ENCODE measurements around the gene RBFOX2. TPM values are rescaled to one million over a fixed set of nuclear protein-coding genes. Genes with fewer than 3 reads are reported as not detected.

Gene RBFOX2
- total and polyA plus RNA-seq, 2 experiments from 2014 or later, result 88.8 to 131 TPM

DNA sequence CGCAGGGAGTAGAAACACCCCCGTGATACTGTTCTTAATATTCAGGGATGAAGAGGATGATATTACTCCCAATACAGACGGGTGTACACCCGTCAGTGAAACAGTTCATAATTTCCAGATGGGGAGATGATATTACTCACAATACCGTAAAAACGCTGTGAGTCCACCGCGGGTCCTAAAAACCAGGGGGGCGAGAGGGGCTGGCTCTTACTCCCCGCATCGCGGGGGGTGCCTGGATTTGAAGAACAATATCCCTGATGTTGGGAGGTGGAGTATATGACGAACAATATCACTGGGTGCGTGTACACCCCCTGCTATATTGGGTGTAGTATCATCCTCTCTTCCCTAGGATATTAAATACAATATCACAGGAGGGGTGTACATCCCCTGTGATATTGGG is 331.5 kb downstream of the RBFOX2 start:
- no peaks in the 10 kb centered on the region for H3K27me3 ChIP-seq (ENCODE audit: insufficient read depth)
- H3K36me3 ChIP-seq (ENCODE audit: insufficient read depth), result no peaks in the 10 kb centered on the region
- no peak overlapping the region for H2AFZ ChIP-seq
- no peaks in the 10 kb centered on the region for H3K4me1 ChIP-seq (ENCODE audit: insufficient read depth)
- H3F3A ChIP-seq (replicated peaks; ENCODE audit: low read depth), result no peaks in the 10 kb centered on the region
- peaks cover 2% of the 10 kb centered on the region; the same call in 1 of the 3 replicates for H3K9me3 Mint-ChIP-seq
- no peak overlapping the region for H3K4me3 Mint-ChIP-seq
- no peaks in the 10 kb centered on the region for H3K27me3 Mint-ChIP-seq (ENCODE audit: insufficient read depth, low read depth, poor library complexity)
- H3K4me1 Mint-ChIP-seq, result no peaks in the 10 kb centered on the region
- no peaks in the 10 kb centered on the region for H4K20me1 ChIP-seq (replicated peaks; ENCODE audit: insufficient read depth)
- no peak overlapping the region for H3K27ac Mint-ChIP-seq
- H3K9me2 ChIP-seq (ENCODE audit: insufficient read depth), result no peaks in the 10 kb centered on the region
- no peaks in the 10 kb centered on the region for H3K79me2 ChIP-seq (replicated peaks; ENCODE audit: insufficient read depth)
- ATAC-seq (no peak), DNase-seq (ENCODE audit: low spot score) (no peak)
- no peak overlapping the region for H3K4me3 ChIP-seq
- H3K4me2 ChIP-seq, result no peak overlapping the region
- H3K36me3 Mint-ChIP-seq (ENCODE audit: low read depth), result no peaks in the 10 kb centered on the region
- TF ChIP-seq POLR2AphosphoS5 (IDR thresholded peaks at IDR 0.05; ENCODE audit: low read depth) (no peak), EZH2phosphoT487 (IDR thresholded peaks at IDR 0.05; ENCODE audit: unreplicated experiment) (no peak), STAT1 (IDR thresholded peaks at IDR 0.05; ENCODE audit: unreplicated experiment) (no peak), EZH2 (IDR thresholded peaks at IDR 0.05; ENCODE audit: low read depth, unreplicated experiment) (no peak), REST (IDR thresholded peaks at IDR 0.05; ENCODE audit: unreplicated experiment) (no peak), ZNF331 (CRISPR knock-in tag; IDR thresholded peaks at IDR 0.05; ENCODE audit: low read depth) (no peak), ZNF114 (CRISPR knock-in tag; IDR thresholded peaks at IDR 0.05) (no peak)
- TF ChIP-seq, protein P1, sequence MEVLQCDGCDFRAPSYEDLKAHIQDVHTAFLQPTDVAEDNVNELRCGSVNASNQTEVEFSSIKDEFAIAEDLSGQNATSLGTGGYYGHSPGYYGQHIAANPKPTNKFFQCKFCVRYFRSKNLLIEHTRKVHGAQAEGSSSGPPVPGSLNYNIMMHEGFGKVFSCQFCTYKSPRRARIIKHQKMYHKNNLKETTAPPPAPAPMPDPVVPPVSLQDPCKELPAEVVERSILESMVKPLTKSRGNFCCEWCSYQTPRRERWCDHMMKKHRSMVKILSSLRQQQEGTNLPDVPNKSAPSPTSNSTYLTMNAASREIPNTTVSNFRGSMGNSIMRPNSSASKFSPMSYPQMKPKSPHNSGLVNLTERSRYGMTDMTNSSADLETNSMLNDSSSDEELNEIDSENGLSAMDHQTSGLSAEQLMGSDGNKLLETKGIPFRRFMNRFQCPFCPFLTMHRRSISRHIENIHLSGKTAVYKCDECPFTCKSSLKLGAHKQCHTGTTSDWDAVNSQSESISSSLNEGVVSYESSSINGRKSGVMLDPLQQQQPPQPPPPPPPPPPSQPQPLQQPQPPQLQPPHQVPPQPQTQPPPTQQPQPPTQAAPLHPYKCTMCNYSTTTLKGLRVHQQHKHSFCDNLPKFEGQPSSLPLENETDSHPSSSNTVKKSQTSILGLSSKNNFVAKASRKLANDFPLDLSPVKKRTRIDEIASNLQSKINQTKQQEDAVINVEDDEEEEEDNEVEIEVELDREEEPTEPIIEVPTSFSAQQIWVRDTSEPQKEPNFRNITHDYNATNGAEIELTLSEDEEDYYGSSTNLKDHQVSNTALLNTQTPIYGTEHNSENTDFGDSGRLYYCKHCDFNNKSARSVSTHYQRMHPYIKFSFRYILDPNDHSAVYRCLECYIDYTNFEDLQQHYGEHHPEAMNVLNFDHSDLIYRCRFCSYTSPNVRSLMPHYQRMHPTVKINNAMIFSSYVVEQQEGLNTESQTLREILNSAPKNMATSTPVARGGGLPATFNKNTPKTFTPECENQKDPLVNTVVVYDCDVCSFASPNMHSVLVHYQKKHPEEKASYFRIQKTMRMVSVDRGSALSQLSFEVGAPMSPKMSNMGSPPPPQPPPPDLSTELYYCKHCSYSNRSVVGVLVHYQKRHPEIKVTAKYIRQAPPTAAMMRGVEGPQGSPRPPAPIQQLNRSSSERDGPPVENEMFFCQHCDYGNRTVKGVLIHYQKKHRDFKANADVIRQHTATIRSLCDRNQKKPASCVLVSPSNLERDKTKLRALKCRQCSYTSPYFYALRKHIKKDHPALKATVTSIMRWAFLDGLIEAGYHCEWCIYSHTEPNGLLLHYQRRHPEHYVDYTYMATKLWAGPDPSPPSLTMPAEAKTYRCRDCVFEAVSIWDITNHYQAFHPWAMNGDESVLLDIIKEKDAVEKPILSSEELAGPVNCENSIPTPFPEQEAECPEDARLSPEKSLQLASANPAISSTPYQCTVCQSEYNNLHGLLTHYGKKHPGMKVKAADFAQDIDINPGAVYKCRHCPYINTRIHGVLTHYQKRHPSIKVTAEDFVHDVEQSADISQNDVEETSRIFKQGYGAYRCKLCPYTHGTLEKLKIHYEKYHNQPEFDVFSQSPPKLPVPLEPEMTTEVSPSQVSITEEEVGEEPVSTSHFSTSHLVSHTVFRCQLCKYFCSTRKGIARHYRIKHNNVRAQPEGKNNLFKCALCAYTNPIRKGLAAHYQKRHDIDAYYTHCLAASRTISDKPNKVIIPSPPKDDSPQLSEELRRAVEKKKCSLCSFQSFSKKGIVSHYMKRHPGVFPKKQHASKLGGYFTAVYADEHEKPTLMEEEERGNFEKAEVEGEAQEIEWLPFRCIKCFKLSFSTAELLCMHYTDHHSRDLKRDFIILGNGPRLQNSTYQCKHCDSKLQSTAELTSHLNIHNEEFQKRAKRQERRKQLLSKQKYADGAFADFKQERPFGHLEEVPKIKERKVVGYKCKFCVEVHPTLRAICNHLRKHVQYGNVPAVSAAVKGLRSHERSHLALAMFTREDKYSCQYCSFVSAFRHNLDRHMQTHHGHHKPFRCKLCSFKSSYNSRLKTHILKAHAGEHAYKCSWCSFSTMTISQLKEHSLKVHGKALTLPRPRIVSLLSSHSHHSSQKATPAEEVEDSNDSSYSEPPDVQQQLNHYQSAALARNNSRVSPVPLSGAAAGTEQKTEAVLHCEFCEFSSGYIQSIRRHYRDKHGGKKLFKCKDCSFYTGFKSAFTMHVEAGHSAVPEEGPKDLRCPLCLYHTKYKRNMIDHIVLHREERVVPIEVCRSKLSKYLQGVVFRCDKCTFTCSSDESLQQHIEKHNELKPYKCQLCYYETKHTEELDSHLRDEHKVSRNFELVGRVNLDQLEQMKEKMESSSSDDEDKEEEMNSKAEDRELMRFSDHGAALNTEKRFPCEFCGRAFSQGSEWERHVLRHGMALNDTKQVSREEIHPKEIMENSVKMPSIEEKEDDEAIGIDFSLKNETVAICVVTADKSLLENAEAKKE (CRISPR knock-in tag; IDR thresholded peaks at IDR 0.05), result no peak
- no peak overlapping the region for H3K27ac ChIP-seq (ENCODE audit: low read depth)

Measured in GM23338 (cell line).